ENCODE results near the gene ADAMTS13.

- TF ChIP-seq POLR2A (IDR thresholded peaks at IDR 0.05) (no peak), CTCF (IDR thresholded peaks at IDR 0.05) (no peak)
Observed at GRCh38 chr9:133385452-133385851, 36.7 kb upstream of the ADAMTS13 start.
